Astrocyte (in vitro differentiated cells and primary cell): ENCODE results near the gene ZFAND6. TPM values are rescaled to one million over a fixed set of nuclear protein-coding genes. Genes with fewer than 3 reads are reported as not detected.

Source experiments
- DNase-seq: peaks from one replicate; pipeline ENCODE4 v3.0.0-alpha.2; 2010; ENCODE audit warnings: low read depth
- FAIRE-seq: peaks from 2 replicates; lab custom pipeline; 2011; peaks lifted over from hg19 to GRCh38; lab: Jason Lieb, UNC
- H2AFZ ChIP-seq: 2 replicates; pipeline ENCODE4 v1.6.0; 2012; ENCODE audit warnings: low read depth, low read length, inconsistent platforms
- H3K27ac ChIP-seq: 2 replicates; pipeline ENCODE4 v1.5.1; 2011; ENCODE audit warnings: low read depth, low read length, inconsistent platforms
- H3K27me3 ChIP-seq: 2 replicates; pipeline ENCODE4 v1.6.0; 2011; ENCODE audit warnings: low read length, inconsistent platforms; ENCODE audit not compliant: insufficient read depth
- H3K36me3 ChIP-seq: 2 replicates; pipeline ENCODE4 v1.5.1; 2011; ENCODE audit warnings: low read length, inconsistent platforms; ENCODE audit not compliant: insufficient read depth
- H3K4me1 ChIP-seq: 2 replicates; pipeline ENCODE4 v1.5.1; 2011; ENCODE audit warnings: low read length, inconsistent platforms; ENCODE audit not compliant: insufficient read depth
- H3K4me2 ChIP-seq: 2 replicates; pipeline ENCODE4 v1.6.0; 2012; ENCODE audit warnings: low read length, inconsistent platforms
- H3K4me3 ChIP-seq: 2 replicates; pipeline ENCODE4 v1.5.1; 2011; ENCODE audit warnings: low read depth, mild to moderate bottlenecking, low read length, inconsistent platforms; ENCODE audit not compliant: insufficient read depth
- H3K79me2 ChIP-seq: 2 replicates; pipeline ENCODE4 v1.6.0; 2012; ENCODE audit warnings: mild to moderate bottlenecking, low read length, inconsistent platforms; ENCODE audit not compliant: insufficient read depth
- H3K9ac ChIP-seq: 2 replicates; pipeline ENCODE4 v1.6.0; 2012; ENCODE audit warnings: mild to moderate bottlenecking, low read length, inconsistent platforms
- H3K9me3 ChIP-seq: 2 replicates; pipeline ENCODE4 v1.5.1; 2012; ENCODE audit warnings: low read depth, mild to moderate bottlenecking, low read length, inconsistent platforms; ENCODE audit not compliant: insufficient read depth
- H4K20me1 ChIP-seq: 2 replicates; pipeline ENCODE4 v1.6.0; 2012; ENCODE audit warnings: low read length, inconsistent platforms; ENCODE audit not compliant: insufficient read depth
- H3K27ac Mint-ChIP-seq: one replicate; pipeline ENCODE4 v1.8.0; 2021; ENCODE audit warnings: mild to moderate bottlenecking, mixed read lengths; ENCODE audit not compliant: unreplicated experiment
- H3K27me3 Mint-ChIP-seq: one replicate; pipeline ENCODE4 v1.8.0; 2021; ENCODE audit warnings: low read depth, mixed read lengths; ENCODE audit not compliant: unreplicated experiment
- H3K36me3 Mint-ChIP-seq: one replicate; pipeline ENCODE4 v1.8.0; 2021; ENCODE audit warnings: low read depth, mixed read lengths; ENCODE audit not compliant: unreplicated experiment
- H3K4me1 Mint-ChIP-seq: one replicate; pipeline ENCODE4 v1.8.0; 2021; ENCODE audit warnings: low read depth, mixed read lengths; ENCODE audit not compliant: unreplicated experiment
- H3K4me3 Mint-ChIP-seq: one replicate; pipeline ENCODE4 v1.8.0; 2021; ENCODE audit warnings: mild to moderate bottlenecking, moderate library complexity, mixed read lengths; ENCODE audit not compliant: unreplicated experiment
- H3K9me3 Mint-ChIP-seq: one replicate; pipeline ENCODE4 v1.8.0; 2021; ENCODE audit warnings: mild to moderate bottlenecking, mixed read lengths; ENCODE audit not compliant: unreplicated experiment
- EZH2 ChIP-seq: IDR thresholded peaks from 2 replicates; pipeline ENCODE4 v1.6.1; 2012; ENCODE audit warnings: mild to moderate bottlenecking, low read length, inconsistent platforms; ENCODE audit not compliant: insufficient read depth
- total RNA-seq: library from RNA; stranded (reverse); gene quantifications from 2 replicates; pipeline ENCODE4 v1.2.1, GENCODE V29; 2021
- TF ChIP-seq, protein P1 (sequence below): IDR thresholded peaks from 2 replicates; pipeline ENCODE4 v1.5.1; 2011; ENCODE audit warnings: low read depth, mild to moderate bottlenecking, inconsistent platforms, low read length, moderate library complexity; ENCODE audit not compliant: insufficient read depth

ZFAND6 gene
- total RNA-seq, 1 donor from 2014 or later = 70.0 TPM

DNA sequence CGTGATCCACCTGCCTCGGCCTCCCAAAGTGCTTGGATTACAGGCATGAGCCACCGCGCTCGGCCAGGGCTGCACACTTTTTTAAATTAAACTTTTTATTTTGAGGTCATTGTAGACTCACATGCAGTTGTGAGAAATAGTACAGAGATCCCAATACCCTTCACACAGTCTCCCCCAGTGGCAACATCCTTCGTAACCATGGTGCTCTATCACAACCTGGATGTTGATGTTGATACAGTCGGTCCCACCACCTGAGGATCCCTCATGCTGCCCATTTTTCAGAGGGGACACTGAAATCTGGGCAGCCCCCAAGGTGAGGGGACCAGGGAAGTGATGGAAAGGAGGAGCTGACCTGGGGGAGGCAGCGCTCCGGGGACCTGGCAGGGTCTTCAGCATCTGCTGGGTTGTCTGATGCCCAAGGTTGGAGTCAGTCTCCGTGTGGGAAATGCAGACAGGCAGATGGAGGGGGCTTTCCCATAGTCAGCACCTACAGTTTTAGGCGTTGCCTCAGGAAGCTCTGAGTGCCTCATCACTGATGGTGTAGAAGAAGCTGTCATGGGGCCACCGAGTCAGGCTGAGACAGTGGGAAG is 110.4 kb downstream of the ZFAND6 start:
- FAIRE-seq (no peak), DNase-seq (no peak)
- peaks cover 13% of the 10 kb centered on the region for H3K4me1 ChIP-seq
- H3K79me2 ChIP-seq = no peaks in the 10 kb centered on the region
- H4K20me1 ChIP-seq = peaks cover 5% of the 10 kb centered on the region
- H3K27me3 ChIP-seq = no peaks in the 10 kb centered on the region
- H3K4me1 Mint-ChIP-seq = peaks cover 2% of the 10 kb centered on the region
- no peak overlapping the region for H3K9ac ChIP-seq
- no peaks in the 10 kb centered on the region for H3K27me3 Mint-ChIP-seq
- no peaks in the 10 kb centered on the region for H3K36me3 ChIP-seq
- peaks cover 12% of the 10 kb centered on the region for H3K36me3 Mint-ChIP-seq
- no peak overlapping the region for H2AFZ ChIP-seq
- H3K4me3 Mint-ChIP-seq = no peak overlapping the region
- no peak overlapping the region for H3K4me2 ChIP-seq
- no peak overlapping the region for H3K27ac ChIP-seq
- no peak overlapping the region for H3K4me3 ChIP-seq
- H3K27ac Mint-ChIP-seq = no peak overlapping the region
- no peak for TF ChIP-seq EZH2
- TF ChIP-seq, protein P1, sequence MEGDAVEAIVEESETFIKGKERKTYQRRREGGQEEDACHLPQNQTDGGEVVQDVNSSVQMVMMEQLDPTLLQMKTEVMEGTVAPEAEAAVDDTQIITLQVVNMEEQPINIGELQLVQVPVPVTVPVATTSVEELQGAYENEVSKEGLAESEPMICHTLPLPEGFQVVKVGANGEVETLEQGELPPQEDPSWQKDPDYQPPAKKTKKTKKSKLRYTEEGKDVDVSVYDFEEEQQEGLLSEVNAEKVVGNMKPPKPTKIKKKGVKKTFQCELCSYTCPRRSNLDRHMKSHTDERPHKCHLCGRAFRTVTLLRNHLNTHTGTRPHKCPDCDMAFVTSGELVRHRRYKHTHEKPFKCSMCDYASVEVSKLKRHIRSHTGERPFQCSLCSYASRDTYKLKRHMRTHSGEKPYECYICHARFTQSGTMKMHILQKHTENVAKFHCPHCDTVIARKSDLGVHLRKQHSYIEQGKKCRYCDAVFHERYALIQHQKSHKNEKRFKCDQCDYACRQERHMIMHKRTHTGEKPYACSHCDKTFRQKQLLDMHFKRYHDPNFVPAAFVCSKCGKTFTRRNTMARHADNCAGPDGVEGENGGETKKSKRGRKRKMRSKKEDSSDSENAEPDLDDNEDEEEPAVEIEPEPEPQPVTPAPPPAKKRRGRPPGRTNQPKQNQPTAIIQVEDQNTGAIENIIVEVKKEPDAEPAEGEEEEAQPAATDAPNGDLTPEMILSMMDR = no peak
- H3K9me3 Mint-ChIP-seq = no peaks in the 10 kb centered on the region
- no peaks in the 10 kb centered on the region for H3K9me3 ChIP-seq

GRCh38 chr15:80170596-80170995 is 111.1 kb downstream of the ZFAND6 start:
- Mint-ChIP-seq H3K36me3 (peaks cover 15% of the 10 kb centered on the region), H3K9me3 (no peaks in the 10 kb centered on the region), H3K4me3 (no peak overlapping the region), H3K27ac (no peak overlapping the region), H3K4me1 (peaks cover 2% of the 10 kb centered on the region), H3K27me3 (no peaks in the 10 kb centered on the region)
- DNase-seq (no peak), FAIRE-seq (no peak)
- Histone ChIP-seq H2AFZ (no peak overlapping the region), H3K9me3 (no peaks in the 10 kb centered on the region), H3K27me3 (no peaks in the 10 kb centered on the region), H3K27ac (no peak overlapping the region), H3K36me3 (no peaks in the 10 kb centered on the region), H3K9ac (no peak overlapping the region), H4K20me1 (peaks cover 5% of the 10 kb centered on the region), H3K4me2 (no peak overlapping the region), H3K79me2 (no peaks in the 10 kb centered on the region), H3K4me3 (no peak overlapping the region), H3K4me1 (peaks cover 13% of the 10 kb centered on the region)
- TF ChIP-seq, protein P1 = no peak
- TF ChIP-seq EZH2 = no peak

GRCh38 chr15:80171787-80172186 is 112.3 kb downstream of the ZFAND6 start:
- TF ChIP-seq, protein P1 = no peak
- no peak for TF ChIP-seq EZH2
- Histone ChIP-seq H2AFZ (no peak overlapping the region), H3K27ac (no peak overlapping the region), H3K9ac (no peak overlapping the region), H4K20me1 (peaks cover 5% of the 10 kb centered on the region), H3K79me2 (no peaks in the 10 kb centered on the region), H3K27me3 (no peaks in the 10 kb centered on the region), H3K4me2 (no peak overlapping the region), H3K36me3 (no peaks in the 10 kb centered on the region), H3K4me3 (no peak overlapping the region), H3K4me1 (peaks cover 13% of the 10 kb centered on the region), H3K9me3 (no peaks in the 10 kb centered on the region)
- FAIRE-seq (no peak), DNase-seq (no peak)
- no peaks in the 10 kb centered on the region for H3K27me3 Mint-ChIP-seq
- H3K4me1 Mint-ChIP-seq = peaks cover 2% of the 10 kb centered on the region
- peaks cover 22% of the 10 kb centered on the region for H3K36me3 Mint-ChIP-seq
- H3K27ac Mint-ChIP-seq = no peak overlapping the region
- peaks cover 3% of the 10 kb centered on the region for H3K9me3 Mint-ChIP-seq
- no peak overlapping the region for H3K4me3 Mint-ChIP-seq
